Thymus (tissue), 11 donors: ENCODE measurements around the gene AMPD1. TPM values are rescaled to one million over a fixed set of nuclear protein-coding genes. Genes with fewer than 3 reads are reported as not detected.
A peak's percentile ranks its signal among the peaks of the same experiment; 100 is the strongest.

Experiments used
- DNase-seq, 9 donors: peaks; one replicate each; pipeline ENCODE4 v3.0.0-alpha.2; 2013; ENCODE audit warnings: low spot score in 9 of 9, low read depth in 6 of 9, missing footprints in 1 of 9
- H3K27ac ChIP-seq, 2 donors: one replicate each; pipeline ENCODE4 v1.5.1; 2013; ENCODE audit warnings: control low read depth in 1 of 2, low read depth in 1 of 2, low read length in 1 of 2, mild to moderate bottlenecking in 1 of 2, moderate library complexity in 1 of 2
- H3K27me3 ChIP-seq, 2 donors: one replicate each; pipeline ENCODE4 v1.5.1; 2013; ENCODE audit warnings: low read length in 1 of 2; ENCODE audit not compliant: control insufficient read depth in 2 of 2, insufficient read depth in 1 of 2
- H3K36me3 ChIP-seq, 2 donors: one replicate each; pipeline ENCODE4 v1.5.1; 2013; ENCODE audit warnings: low read length in 1 of 2, mild to moderate bottlenecking in 1 of 2, moderate library complexity in 1 of 2; ENCODE audit not compliant: control insufficient read depth in 2 of 2, insufficient read depth in 2 of 2
- H3K4me1 ChIP-seq, 2 donors: one replicate each; pipeline ENCODE4 v1.5.1; 2013; ENCODE audit warnings: low read length in 2 of 2; ENCODE audit not compliant: control insufficient read depth in 2 of 2, insufficient read depth in 2 of 2
- H3K4me3 ChIP-seq, 2 donors: one replicate each; pipeline ENCODE4 v1.5.1; 2013; ENCODE audit warnings: low read length in 2 of 2, control low read depth in 1 of 2, mild to moderate bottlenecking in 1 of 2
- H3K9me3 ChIP-seq, 2 donors: one replicate each; pipeline ENCODE4 v1.5.1; 2013; ENCODE audit warnings: low read length in 1 of 2, mild to moderate bottlenecking in 1 of 2; ENCODE audit not compliant: control insufficient read depth in 2 of 2, insufficient read depth in 1 of 2
- WGBS: extraction: QIAGEN DNeasy Blood & Tissue Kit; methylation state at CpG from one replicate; pipeline ENCODE4 v1.1.7; 2013; 5-methylcytosine and 5-hydroxymethylcytosine counted together
- polyA plus RNA-seq: library from polyadenylated mRNA; stranded (reverse); fragments of 200-250 nt; gene quantifications from one replicate; pipeline ENCODE4 v1.2.3, GENCODE V29; 2013
- total RNA-seq: library from RNA; stranded (reverse); fragments of 120-200 nt; gene quantifications from one replicate; pipeline ENCODE4 v1.2.4, GENCODE V29; 2013
- donor health status: healthy.

The AMPD1 gene
- total and polyA plus RNA-seq, 2 donors, result 0.05 to 0.27 TPM

DNA sequence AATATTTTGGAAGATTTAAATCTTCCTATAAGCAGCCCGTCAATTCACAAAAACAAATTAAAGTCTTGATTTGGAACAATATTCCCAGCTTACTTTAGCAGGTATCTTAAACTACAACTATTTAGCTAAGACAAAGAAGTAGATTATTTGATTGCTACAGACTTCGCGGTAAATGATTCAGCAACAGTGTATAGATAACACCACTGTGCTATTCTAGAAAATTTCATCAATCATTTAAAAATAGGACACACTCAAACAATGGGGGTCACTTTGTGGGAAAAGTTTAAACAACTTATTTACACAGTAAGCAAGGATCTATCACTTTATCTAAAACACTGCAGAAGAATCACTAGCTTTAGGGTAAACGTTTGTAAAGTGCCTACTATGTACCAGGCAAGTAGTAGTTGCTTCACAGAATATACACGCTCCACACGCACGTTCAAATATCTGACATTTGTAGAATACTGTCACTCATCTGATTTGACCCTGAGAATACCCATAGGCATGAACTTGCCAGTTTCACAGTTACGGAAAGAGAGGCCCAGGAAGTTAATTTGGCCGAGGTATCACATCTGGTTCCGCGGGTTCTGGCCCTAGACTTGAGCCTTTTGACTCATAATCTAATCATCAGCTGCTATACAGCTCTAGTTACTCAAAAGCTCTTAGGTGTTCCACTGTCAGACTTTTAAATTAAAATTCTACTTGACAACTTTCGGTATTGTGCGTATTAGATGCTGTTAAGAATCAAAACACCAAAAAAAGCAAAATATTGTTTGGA lies 26.4 kb downstream of the AMPD1 start:
- Histone ChIP-seq H3K9me3 (peaks cover 0 to 5% of the 10 kb centered on the region in 2 donors), H3K27ac (peak overlapping the region in 1 of 2 donors; percentile 56), H3K27me3 (peaks cover 7 to 36% of the 10 kb centered on the region in 2 donors)

DNA sequence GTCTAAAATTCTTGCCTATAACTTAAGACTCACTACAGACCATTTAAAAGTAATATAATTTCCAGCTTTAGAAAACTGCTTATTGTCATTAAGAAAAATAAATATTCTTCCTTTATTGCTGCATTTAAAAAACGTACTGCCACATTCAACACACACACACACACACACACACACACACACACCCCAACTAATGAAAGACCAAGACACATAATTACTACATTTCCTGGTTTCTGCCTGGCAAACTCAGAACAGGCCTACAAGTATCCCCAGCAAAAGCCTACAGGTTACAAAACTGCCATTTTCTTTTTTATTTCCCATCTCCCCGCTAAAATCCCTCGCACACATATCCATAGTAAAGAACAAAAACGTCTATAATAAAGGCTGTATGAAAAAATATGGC lies 27.0 kb downstream of the AMPD1 start:
- 95% methylated on average over 4 of the region's 4 CpGs for WGBS
- no peak for DNase-seq
- Histone ChIP-seq H3K4me3 (no peak overlapping the region), H3K27ac (no peak overlapping the region), H3K27me3 (peaks cover 7 to 34% of the 10 kb centered on the region in 2 donors), H3K4me1 (peaks cover 6 to 10% of the 10 kb centered on the region in 2 donors), H3K9me3 (peaks cover 0 to 5% of the 10 kb centered on the region in 2 donors), H3K36me3 (no peaks in the 10 kb centered on the region)

More for the DNA sequence above, 26.4 kb downstream of the AMPD1 start:
- no peaks in the 10 kb centered on the region for H3K36me3 ChIP-seq
- H3K4me1 ChIP-seq, result peaks cover 6 to 10% of the 10 kb centered on the region in 2 donors
- H3K4me3 ChIP-seq, result peak overlapping the region; percentile 57 to 62
- DNase-seq, result no peak
- 62% methylated on average over 13 of the region's 13 CpGs for WGBS

DNA sequence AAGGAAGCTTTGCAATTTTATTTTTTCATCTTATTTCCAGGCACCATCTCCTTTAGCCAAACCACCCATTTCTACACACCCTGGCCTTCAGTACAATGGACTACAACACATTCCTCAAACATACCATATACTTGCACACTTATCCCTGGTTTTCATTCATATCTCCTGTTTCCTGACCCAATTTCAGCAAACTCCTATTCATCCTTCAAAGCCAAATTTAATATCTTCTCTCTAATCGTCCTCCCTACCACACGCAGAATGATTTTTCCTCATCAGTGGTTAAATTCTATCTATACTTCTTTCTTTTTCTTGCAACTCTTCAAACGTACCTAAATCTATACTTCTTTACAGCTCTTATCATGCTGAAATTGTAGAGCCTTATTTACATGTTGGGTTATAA lies 28.4 kb downstream of the AMPD1 start:
- peaks cover 6 to 10% of the 10 kb centered on the region in 2 donors for H3K4me1 ChIP-seq
- WGBS, result 93% methylated on average over 3 of the region's 3 CpGs

DNA sequence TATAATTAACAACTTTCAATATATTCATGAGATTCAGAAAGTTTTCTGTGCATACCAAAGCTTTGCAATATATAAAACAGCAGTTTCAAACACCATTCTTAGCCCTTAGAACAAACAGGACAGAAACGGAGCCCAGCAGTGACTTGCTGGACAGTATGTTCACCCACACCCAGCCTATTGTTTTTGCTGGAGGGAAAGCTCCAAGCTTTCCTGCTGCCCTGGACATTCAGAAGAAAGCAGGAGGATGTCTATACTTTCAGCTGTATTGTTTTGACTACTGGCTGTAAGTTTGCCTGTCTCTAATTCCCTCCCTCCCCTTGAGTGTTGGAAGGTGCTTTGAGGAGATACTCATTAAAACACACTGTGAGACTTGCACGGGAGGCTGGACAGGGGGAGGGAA lies 35.1 kb downstream of the AMPD1 start:
- no peaks in the 10 kb centered on the region for H3K9me3 ChIP-seq
- H3K27ac ChIP-seq, result no peak overlapping the region
- H3K27me3 ChIP-seq, result peaks cover 0 to 2% of the 10 kb centered on the region in 2 donors
- H3K36me3 ChIP-seq, result no peaks in the 10 kb centered on the region
- no peaks in the 10 kb centered on the region for H3K4me1 ChIP-seq
- 72% methylated on average over 2 of the region's 2 CpGs for WGBS
- H3K4me3 ChIP-seq, result no peak overlapping the region
- DNase-seq, result no peak

More for the DNA sequence above, 28.4 kb downstream of the AMPD1 start:
- peaks cover 0 to 5% of the 10 kb centered on the region in 2 donors for H3K9me3 ChIP-seq
- no peak for DNase-seq
- H3K27me3 ChIP-seq, result peaks cover 7 to 35% of the 10 kb centered on the region in 2 donors
- H3K4me3 ChIP-seq, result no peak overlapping the region
- H3K36me3 ChIP-seq, result no peaks in the 10 kb centered on the region
- no peak overlapping the region for H3K27ac ChIP-seq

DNA sequence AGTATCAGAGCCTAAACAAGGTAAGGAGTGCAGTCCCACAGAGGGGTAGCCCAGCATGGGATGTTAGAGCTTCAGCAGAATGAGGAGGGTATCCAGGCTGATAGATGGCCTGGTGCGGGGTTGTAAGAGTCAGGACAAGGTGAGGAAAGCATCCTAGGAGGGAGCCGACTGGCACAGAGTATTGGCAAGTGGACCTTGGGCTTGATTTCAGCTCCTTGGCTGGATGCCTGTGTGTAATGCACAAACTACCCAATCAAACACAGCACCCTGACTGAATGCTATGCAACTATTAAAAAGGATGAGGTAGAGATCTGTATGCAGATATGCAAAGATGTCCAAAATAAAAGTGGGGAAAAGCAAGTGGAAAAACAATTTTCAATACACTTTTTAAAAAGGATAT lies 43.5 kb downstream of the AMPD1 start:
- no peaks in the 10 kb centered on the region for H3K36me3 ChIP-seq
- no peak for DNase-seq
- H3K27me3 ChIP-seq, result no peaks in the 10 kb centered on the region
- H3K9me3 ChIP-seq, result no peaks in the 10 kb centered on the region
- no peaks in the 10 kb centered on the region for H3K4me1 ChIP-seq
- WGBS, result 93% methylated on average over 2 of the region's 2 CpGs
- H3K27ac ChIP-seq, result no peak overlapping the region
- no peak overlapping the region for H3K4me3 ChIP-seq

DNA sequence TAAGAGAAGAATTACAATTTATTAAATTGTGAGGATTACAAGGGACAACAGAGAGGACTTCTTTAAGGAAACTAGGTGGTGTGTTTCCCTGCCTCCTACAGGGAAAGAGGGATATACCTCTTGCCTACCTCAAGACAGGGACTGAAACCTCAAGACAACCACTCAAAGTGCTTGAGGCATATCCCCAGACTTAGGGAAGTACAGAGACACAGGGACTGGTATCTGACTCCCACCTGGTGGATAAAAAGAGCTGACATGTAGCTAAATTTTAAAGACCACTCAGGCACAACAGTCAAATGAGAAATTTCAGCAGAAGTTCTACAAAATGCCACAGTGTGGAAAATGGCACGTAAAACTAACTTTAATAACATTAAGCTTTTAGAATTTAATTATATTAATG lies 46.8 kb downstream of the AMPD1 start:
- Histone ChIP-seq H3K27me3 (no peaks in the 10 kb centered on the region), H3K4me3 (no peak overlapping the region), H3K27ac (no peak overlapping the region), H3K4me1 (no peaks in the 10 kb centered on the region), H3K9me3 (no peaks in the 10 kb centered on the region), H3K36me3 (no peaks in the 10 kb centered on the region)
- no peak for DNase-seq
- 100% methylated on average over 1 of the region's 1 CpG for WGBS

DNA sequence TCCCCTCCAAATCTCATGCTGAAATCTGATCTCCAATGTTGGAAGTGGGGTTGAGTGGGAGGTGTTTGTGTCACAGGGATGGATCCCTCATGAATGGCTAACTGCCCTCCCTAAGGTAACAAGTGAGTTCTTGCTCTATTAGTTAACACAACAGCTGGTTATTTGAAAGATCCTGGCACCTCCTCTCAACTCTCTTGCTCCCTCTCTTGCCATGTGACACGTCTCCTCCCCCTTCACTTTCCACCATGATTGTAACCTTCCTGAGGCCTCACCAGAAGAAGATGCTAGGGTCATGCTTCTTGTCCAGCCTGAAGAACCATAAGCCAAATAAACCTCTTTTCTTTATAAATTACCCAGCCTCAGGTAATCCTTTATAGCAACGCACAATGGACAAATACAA lies 54.0 kb downstream of the AMPD1 start:
- H3K4me3 ChIP-seq, result no peak overlapping the region
- no peak for DNase-seq
- WGBS, result 98% methylated on average over 2 of the region's 2 CpGs
- no peaks in the 10 kb centered on the region for H3K9me3 ChIP-seq
- no peak overlapping the region for H3K27ac ChIP-seq
- H3K36me3 ChIP-seq, result no peaks in the 10 kb centered on the region
- H3K4me1 ChIP-seq, result no peaks in the 10 kb centered on the region
- H3K27me3 ChIP-seq, result no peaks in the 10 kb centered on the region

DNA sequence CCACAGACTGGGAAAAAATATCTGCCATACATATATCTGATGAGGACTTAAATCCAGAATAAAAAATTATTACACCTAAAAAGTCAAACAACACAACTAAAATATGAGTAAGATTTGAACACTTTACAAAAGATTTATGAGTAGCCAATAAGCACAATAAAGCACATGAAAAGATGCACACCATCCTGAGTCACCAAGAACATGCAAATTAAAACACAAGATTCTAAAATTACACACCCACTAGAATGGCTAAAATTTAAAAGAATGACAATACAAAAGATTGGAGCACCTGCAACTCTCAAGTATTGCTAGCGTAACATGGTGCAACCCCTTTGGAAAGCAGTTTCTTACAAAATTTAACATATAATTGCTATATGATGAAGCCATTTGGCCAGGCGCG lies 56.4 kb downstream of the AMPD1 start:
- Histone ChIP-seq H3K9me3 (no peaks in the 10 kb centered on the region), H3K4me3 (no peak overlapping the region), H3K4me1 (no peaks in the 10 kb centered on the region), H3K27ac (no peak overlapping the region), H3K27me3 (no peaks in the 10 kb centered on the region), H3K36me3 (no peaks in the 10 kb centered on the region)
- no peak for DNase-seq
- 66% methylated on average over 3 of the region's 3 CpGs for WGBS

DNA sequence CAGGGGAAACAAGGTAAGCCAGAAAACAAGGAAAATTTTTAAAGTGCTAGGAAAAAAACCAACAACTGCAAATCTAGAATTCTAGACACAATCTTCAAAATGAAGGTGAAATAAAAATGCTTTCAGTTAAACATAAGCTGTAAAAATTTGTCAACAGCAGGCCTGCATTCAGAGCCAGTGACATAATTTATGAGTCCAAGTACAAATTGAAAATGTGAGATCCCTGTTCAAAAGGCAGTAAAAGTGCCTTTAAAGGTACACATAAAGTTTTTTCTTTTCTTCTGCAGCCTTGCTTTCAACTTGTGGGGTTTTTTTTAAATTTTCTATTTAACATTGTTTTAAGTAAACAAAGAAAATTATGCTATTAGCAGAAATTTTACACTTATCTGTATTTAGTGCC lies 62.9 kb downstream of the AMPD1 start:
- Histone ChIP-seq H3K27me3 (no peaks in the 10 kb centered on the region), H3K36me3 (no peaks in the 10 kb centered on the region), H3K27ac (no peak overlapping the region), H3K4me1 (no peaks in the 10 kb centered on the region), H3K9me3 (no peaks in the 10 kb centered on the region), H3K4me3 (no peak overlapping the region)
- no peak for DNase-seq
